HG02885 (cell line): ENCODE measurements around the gene MCUB.
"Not testable (repeated sequence)": the region's sequence is repeated elsewhere in the genome, so short reads cannot be mapped to it uniquely, and the experiment has no call there.

Source experiments
- ATAC-seq: cut with Tn5 transposase; IDR thresholded peaks from one replicate; pipeline ENCODE4 v1.9.1; 2021; ENCODE audit warnings: mild to moderate bottlenecking; ENCODE audit not compliant: unreplicated experiment, poor library complexity

Gene MCUB, protein sequence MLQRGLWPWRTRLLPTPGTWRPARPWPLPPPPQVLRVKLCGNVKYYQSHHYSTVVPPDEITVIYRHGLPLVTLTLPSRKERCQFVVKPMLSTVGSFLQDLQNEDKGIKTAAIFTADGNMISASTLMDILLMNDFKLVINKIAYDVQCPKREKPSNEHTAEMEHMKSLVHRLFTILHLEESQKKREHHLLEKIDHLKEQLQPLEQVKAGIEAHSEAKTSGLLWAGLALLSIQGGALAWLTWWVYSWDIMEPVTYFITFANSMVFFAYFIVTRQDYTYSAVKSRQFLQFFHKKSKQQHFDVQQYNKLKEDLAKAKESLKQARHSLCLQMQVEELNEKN

DNA sequence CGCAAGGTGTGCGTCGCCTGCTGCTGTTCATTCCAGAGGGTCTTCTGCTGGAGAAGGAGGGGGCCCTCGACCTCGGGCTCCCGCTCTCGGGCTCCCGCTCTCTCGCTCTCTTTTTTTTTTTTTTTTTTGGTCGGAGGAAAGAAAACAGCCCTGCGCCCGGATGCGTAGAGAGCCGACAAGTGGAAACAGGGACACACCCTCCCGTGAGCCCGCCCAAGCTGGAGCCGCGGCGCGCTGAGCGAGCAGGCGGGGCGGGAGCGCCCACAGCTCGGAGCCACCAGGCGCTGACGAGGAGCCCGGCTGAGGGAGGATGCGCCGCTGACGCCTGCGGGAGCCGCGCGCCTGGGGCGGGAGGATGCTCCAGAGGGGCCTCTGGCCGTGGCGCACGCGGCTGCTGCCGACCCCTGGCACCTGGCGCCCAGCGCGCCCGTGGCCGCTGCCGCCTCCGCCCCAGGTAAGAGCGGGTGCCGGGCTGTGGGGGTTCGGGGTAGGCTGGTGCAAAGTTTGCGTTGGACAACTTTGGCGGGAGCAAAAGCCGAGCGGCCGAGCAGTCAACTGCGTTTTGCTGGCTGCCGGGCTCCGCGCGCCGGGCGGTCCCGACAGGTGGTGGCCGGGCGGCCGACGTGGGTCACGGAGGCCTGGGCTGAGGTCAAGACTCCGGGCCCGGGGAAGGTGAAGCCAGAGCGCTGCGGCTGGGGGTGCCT lies at the start of gene MCUB:
TSS of gene MCUB (plus strand) at position 264 of the 704 bp plus-strand sequence. CDS start at position 356, 92 bp downstream.
- peak; percentile 93 for ATAC-seq

DNA sequence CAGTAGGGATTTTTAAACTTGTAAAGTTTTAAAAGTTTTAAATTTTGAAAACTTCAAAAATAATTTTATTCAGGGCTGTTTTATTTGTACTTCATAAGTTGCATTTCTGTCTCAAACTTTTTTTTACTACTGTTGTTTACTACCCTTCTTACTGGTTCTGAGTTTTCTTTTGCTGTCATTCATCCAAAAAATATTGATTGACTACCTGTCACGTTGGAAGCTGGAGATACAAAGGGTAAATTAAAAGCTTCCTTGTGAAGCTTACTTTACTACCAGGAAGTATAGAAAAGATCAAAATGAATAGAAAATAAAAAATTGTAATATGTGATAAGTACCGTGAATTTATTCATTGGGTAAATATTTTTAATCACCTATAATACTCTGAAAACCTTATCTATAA lies 49.4 kb upstream of the MCUB start:
- no peak for ATAC-seq

DNA sequence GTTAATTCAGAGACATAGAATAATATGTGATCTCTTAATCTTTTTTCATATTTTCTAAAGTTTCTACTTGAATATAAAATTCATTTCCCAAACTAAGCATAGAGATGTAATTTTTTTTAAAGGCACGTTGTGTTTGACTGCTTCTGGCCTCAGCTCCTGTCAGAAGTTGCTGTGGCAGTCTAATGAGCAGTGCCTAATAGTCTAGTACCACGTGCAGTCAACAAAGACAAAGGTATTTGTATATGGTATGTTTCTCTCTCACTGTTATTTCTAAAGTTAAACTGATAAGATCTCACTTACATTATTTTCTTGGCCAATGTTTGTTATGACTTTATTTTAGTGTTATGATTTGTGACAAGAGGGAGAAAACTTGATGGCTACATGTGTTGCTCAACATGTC lies 48.6 kb upstream of the MCUB start:
- ATAC-seq: no peak

DNA sequence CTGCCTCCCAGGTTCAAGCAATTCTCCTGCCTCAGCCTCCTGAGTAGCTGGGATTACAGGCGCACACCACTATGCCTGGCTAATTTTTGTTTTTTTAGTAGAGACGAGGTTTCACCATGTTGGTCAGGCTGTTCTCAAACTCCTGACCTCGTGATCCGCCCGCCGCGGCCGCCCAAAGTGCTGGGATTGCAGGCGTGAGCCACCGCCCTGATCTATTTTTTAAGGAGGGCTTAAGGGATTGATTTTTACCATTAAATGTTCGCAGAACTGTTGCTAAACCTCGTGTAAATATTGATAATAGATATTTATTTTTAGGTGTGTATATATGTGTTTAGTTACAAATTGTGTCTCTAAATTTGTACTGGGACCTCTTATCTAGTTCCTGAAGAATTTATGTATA lies 46.7 kb upstream of the MCUB start:
- ATAC-seq: not testable (repeated sequence)

DNA sequence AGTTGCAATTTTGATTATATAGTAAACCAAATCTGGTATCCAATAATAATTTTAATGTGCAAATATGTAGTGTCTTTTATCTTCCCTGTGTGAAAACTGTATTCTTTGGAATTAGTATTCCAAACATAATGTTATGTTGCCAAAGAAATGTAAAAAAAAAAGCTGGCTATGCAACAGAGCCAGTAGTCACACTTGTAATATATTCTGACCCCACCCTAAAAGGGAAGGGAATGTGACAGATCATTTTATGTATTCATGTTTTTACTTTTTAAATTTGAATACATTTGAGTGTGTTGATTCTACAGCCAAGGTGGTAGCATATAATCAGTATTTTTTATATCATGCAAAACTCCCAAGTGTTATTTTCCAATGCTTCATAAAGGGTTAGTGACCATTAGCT lies 27.9 kb upstream of the MCUB start:
- ATAC-seq: no peak

DNA sequence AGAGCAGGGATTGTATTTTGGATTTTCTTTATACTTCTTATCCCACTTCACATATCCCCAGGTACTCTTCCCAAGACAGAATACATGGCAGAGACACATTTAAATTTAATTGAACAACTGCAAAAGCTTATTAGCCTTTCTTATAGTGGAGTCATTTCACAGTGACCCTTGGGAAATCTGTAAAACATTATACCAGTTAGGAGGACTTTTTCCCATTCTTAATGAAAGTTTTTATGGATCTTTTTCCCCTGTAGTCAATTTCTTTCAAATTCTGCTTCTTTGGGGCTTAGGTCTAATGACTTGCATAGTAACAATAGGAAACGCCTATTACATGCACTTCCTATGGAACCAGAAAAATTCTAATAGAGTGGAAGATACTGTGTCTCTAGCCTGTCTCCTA lies 14.6 kb upstream of the MCUB start:
- no peak for ATAC-seq

DNA sequence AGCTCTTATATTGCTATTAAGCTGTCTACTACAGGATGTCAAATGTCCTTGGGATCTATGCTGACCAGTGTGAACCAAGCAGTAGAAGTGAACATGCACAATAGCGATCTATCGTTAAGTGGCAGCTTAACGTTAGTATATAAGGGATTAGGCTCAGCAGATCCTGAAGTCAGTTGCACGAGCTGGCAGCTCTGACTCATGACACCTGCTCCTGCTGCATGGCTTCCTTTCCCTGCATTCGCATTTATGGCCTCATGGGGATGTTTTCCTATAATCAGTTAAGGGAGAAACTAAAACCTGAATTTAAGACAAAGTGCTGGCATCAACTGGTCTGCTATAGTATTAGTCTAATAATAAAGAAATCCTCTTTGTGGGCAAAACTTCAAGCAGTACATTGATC lies 12.7 kb upstream of the MCUB start:
- ATAC-seq: no peak

DNA sequence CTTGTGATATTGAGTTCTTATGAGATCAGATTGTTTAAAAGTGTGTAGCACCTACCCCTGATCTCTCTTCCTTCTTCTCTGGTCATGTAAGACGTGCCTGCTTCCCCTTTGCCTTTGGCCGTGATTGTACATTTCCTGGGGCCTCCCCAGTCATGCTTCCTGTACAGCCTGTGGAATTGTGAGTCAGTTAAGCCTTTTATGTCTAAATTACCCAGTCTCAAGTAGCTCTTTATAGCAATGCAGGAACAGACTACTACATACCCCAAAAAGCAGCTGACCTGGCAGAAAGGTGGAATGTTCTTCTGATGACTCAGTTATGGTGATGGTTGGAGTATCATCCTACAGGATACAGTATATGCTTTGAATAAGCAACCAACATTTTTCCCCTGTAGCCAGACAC lies 11.4 kb upstream of the MCUB start:
- ATAC-seq: no peak

DNA sequence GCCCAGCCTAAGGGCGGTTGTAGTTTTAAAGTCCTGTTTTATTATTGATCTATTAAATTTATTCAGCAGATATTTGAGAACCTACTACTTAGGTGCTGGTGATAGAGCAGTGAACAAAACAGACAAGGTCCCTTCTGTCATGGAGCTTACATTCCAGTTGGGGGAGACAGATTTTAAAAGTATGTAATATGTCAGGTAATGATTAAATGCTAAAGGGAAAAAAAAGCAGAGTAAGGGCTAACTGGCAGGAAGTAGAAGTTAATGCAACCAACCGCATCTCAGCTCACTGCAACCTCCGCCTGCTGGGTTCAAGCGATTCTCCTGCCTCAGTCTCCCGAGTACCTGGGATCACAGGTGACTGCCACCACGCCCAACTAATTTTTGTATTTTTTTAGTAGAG lies 7.8 kb upstream of the MCUB start:
- ATAC-seq: no peak

DNA sequence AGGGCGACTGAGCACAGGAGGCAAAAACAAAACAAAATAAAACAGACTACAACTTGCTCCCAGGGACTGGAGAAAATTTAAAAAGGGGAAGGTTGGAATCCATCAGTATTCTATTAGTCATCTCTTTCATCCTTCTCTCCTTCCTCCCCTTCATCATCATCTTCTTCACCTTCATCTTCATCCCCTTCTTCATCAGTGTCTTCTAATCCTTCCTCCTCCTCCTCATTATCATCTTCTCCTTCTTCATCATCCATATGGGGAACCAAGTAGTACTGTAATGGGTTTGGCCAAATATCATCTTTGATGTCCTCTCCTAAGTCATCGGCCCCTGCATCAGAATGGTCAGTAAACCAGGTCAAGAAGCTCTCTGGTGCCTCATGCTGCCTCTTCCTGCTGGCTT lies 6.9 kb upstream of the MCUB start:
- no peak for ATAC-seq

DNA sequence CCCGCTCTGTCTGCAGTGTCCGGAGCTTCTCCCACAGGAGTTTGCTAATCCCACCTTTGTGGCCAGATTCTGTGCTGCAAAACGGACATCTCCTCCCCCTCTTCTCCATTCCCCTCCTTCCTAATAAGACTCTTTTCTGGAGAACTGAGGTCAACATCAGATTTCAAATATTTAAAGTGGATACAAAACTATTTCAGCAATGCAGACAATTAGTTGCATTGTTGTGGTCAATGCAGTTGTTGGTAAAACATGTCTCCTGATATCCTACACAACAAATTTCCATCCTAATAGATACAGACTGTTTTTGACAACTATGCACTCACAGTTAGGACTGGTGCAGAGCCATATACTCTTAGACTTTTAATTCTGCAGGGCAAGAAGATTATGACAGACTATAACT lies 5.1 kb upstream of the MCUB start:
- ATAC-seq: no peak

DNA sequence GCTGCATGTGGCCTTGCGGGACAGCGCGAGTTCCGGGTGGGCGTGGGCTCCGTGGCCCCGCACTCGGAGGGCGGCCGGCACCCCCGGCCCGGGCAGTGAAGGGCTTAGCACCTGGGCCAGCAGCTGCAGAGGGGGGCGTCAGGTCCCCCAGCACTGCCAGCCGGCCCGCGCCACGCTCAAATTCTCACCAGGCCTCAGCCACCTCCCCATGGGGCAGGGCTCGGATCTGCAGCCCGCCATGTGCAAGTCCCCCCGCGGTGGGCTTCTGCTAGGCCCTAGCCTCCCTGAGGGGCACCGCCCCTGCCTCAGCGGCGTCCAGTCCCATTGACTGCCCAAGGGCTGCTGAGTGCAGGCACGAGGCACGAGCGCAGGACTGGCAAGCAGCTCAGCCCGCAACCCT lies 2.6 kb upstream of the MCUB start:
- no peak for ATAC-seq

DNA sequence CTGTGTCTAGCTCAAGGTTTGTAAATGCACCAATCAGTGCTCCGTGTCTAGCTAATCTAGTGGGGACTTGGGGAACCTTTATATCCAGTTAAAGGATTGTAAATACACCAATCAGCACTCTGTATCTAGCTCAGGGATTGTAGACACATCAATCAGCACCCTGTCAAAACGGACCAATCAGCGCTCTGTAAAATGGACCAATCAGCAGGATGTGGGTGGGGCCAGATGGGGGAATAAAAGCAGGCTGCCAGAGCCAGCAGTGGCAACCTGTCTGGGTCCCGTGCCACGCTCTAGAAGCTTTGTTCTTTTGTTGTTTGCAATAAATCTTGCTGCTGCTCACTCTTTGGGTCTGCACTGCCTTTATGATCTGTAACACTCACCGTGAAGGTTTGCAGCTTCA lies 2.0 kb upstream of the MCUB start:
- ATAC-seq: not testable (repeated sequence)

DNA sequence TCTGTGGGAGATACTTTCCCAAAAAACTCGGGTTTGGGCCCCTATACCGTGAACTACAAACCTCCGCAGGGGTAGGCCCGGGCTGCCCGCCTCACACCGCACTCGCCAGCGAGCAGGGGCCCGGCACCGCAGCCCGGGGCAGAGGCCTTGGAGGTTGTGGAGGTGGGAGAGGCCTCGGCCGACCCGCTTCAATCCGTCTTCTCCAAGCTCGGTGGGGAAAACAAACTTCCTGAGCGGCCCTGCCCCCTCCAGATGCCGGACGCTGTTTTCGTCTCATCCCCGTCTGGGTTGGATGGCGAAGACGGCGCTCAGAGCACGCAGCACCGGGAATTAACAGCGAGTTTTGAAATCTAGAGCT lies 442 bp upstream of the MCUB start:
- ATAC-seq: peak; percentile 20

DNA sequence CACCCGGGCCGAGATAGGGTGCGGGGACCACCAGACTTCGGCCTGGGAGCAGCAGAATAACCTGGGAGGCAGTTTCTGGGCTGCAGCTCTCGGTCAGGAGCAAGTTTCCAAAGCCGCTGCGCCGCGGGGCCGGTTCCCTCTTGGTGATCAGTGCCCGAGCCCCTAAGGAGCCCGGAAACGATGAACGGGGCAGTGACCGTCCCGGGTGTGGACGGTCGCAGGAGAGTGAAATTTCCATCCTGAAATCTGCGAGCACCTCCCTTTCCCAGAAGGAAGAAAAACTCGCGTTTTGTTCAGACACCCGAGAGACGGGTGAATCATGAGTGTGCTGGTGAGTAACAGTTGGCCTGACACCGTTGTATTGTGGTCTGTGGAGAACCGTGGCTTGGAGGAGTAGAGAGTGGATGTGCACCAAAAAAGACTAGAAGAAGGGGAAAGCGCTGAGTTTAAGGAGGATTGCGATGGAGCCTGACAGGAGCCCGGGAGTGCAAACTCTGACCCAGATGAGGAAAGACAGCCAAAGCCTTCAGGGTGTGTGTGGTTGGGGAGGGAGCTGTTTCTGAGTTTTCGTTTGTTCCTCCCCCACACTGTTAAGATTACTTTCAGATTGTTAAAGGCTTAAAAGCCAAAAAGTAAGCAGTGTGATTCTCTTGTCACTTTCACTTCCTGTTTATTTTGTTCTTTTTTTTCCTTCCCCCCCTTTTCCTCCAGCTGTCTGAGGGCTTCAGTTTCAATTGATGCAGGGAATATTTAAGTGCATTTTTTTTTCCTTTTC lies 828 bp downstream of the MCUB start:
- peak; percentile 72 for ATAC-seq

DNA sequence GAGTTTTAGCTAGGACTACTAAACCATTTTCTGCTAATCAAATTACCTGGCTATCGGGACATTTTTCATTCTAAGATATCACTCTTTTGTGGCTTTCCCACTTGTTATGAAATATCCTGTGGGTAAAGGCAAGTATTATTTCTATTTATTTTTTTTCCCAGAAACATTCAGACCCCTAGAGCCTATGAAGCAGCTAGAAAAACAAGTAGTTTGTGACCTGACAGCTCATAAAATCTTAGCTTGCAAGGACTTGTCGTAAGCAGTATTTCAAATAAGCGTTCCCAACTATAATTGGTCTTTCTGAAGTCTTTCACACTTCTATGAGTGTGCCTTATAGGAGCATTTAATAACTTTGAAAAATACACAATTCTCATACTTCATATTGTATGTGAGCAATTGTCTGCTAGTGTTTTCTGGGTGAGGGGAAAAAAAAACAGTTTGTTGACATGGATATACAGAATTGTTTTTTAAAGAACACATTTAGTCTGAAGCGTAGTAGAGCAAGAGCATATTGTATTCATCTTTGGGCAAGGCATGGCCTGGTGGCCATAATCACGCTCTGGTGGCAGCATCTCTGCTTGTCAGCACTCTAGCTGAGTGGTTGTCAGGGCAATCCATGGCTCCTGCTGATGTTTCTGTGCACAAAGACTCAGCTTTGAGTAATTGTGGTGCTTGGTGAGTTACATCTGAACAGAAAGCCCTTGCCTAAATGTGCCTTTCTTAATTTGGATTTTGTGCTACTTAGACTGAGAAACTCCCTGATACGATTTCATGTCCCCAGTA lies 2.6 kb downstream of the MCUB start:
- no peak for ATAC-seq

DNA sequence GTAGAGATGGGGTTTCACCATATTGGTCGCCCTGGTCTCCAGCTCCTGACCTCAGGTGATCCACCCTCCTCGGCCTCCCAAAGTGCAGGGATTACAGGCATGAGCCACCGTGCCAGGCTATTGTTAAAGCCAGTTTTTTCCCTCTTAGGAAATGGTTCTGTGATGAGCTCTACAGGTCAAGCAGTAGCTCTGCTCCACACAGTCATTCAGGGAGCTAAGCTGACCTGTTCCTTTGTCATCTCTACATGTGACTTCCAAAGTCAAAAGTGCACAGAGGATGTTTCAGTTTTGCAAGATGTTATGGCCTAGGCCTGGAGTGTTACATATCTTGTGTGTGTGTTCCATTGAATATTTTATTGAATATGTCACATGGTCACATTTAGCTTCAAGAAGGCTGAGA lies 11.4 kb downstream of the MCUB start:
- ATAC-seq: no peak

DNA sequence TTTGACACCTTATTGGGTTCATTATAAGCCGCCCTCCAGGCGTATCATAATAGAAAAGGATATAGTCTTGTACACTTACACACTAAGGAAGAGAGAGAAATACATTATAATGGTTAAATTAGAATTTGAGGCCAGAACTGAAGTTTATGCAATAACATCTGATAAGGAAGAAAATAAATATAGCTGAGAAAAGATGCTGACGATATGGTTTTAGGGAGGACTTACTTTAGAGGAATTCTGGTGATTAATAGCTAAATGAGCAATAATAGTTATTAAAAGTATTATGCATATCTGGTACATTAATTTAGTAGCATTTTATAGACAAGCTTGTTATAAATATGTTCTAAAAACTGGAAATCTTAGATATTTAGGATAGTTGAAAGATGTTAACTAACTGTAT lies 12.1 kb downstream of the MCUB start:
- ATAC-seq: no peak

DNA sequence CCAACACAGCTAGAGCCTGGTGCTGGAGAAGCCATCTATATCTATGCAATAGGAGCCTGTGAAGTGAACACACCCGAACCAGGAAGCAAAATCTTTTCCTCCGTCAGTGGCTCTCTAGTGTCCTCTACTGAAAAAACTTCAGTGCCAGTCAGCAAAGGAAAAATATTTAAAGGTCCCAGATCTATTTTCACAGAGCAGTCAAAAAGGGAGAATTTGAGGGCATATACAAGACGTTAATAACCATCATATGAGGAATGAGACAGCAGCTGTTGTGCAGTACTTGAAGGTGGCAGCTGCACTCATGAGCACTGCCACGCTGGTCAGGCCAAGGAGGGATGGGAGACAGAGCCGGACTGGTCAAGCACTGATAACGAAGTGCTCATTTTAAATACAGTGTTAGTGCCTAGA lies 14.4 kb downstream of the MCUB start:
- no peak for ATAC-seq

DNA sequence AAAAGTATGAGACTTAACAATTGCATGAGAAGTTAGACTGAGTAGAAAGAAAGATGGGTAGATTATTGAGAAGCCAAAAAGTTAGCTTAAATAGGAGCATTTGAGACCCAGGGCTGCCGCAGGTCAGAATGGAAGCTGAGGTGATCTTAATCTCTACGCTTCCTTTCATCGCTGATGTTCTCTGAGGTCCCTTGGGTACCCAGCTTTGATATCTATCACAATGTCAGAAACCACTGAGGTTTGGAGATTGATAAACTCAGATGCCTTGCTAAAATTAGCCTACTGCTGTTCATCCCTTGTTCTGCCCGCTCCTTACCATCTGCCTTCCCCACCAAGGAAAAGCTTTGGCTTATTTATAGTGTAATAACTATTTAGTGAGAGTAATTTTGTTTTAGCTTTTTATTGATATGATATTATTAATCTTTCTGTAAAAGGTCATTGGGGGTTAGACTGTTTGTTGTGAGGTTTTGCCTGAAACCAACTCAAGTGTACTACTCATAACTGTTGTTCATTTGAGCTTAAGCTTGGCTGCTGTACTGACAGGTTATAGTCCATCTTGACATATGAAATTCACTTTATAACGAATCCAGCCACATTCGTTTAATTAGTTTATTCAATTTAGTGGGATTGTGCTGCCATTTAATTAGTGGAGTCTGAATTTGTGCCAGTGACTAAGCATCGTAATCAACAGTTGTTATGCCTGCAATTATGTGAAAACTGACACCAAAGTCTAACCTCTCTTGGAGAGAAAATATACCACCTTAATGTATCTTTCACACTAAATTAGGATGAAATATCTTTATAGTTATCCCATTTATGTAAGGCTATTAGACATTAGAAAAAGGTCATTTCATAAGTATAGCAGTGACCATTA lies 15.1 kb downstream of the MCUB start:
- ATAC-seq: peak; percentile 40
